IPS-11a (cell line): ENCODE results near the gene KCNH8.

ENCODE experiments used
- H3K4me3 ChIP-seq: one replicate; pipeline ENCODE4 v1.5.1; 2013; ENCODE audit warnings: low read depth, low read length, control low read depth

The KCNH8 gene

GRCh38 chr3:19576343-19576742 is 428.0 kb downstream of the KCNH8 start:
- no peak overlapping the region for H3K4me3 ChIP-seq
